HG03066 (cell line): ENCODE results near the gene GNAI2.
"Not testable (repeated sequence)": the region's sequence is repeated elsewhere in the genome, so short reads cannot be mapped to it uniquely, and the experiment has no call there.

Experiments
- ATAC-seq: cut with Tn5 transposase; IDR thresholded peaks from one replicate; pipeline ENCODE4 v1.9.1; 2021; ENCODE audit warnings: low read depth; ENCODE audit not compliant: unreplicated experiment

GNAI2 gene

GRCh38 chr3:50274371-50275104 lies 38.5 kb downstream of the GNAI2 start:
- no peak for ATAC-seq

- ATAC-seq, result no peak
Observed at GRCh38 chr3:50275141-50275995, 39.4 kb downstream of the GNAI2 start.

GRCh38 chr3:50275996-50276761 lies 40.2 kb downstream of the GNAI2 start:
- no peak for ATAC-seq

- ATAC-seq, result no peak
Observed at GRCh38 chr3:50276762-50277101, 40.7 kb downstream of the GNAI2 start.

- no peak for ATAC-seq
Observed at GRCh38 chr3:50278123-50278879, 42.3 kb downstream of the GNAI2 start.

GRCh38 chr3:50278880-50279224 lies 42.8 kb downstream of the GNAI2 start, which contains the start of gene LSMEM2:
Gene LSMEM2, plus strand, starts transcription at chr3:50279087. Its CDS starts 27 bp downstream, at chr3:50279114.
- ATAC-seq, result no peak

GRCh38 chr3:50279255-50280016 lies 43.4 kb downstream of the GNAI2 start:
- ATAC-seq, result no peak

- not testable (repeated sequence) for ATAC-seq
Observed at GRCh38 chr3:50284121-50284520, 48.1 kb downstream of the GNAI2 start.

- no peak for ATAC-seq
Observed at GRCh38 chr3:50286322-50287227, 50.6 kb downstream of the GNAI2 start.

GRCh38 chr3:50287262-50287661 lies 51.3 kb downstream of the GNAI2 start:
- ATAC-seq, result no peak

- no peak for ATAC-seq
Observed at GRCh38 chr3:50288387-50289007, 52.5 kb downstream of the GNAI2 start.

GRCh38 chr3:50289130-50289529 lies 53.1 kb downstream of the GNAI2 start:
- ATAC-seq, result no peak

- ATAC-seq, result no peak
Observed at GRCh38 chr3:50290161-50290641, 54.2 kb downstream of the GNAI2 start.

GRCh38 chr3:50292159-50293078 lies 56.4 kb downstream of the GNAI2 start, which contains the start of gene IFRD2:
Gene IFRD2, minus strand, starts transcription at chr3:50292429. Its CDS starts 155 bp downstream, at chr3:50292274.
- peak; percentile 97 for ATAC-seq

GRCh38 chr3:50293079-50293801 lies 57.2 kb downstream of the GNAI2 start:
- ATAC-seq, result no peak

GRCh38 chr3:50294089-50294488 lies 58.1 kb downstream of the GNAI2 start:
- no peak for ATAC-seq
